Liver (tissue), 3 donors: Measurements from ENCODE around the gene UBE2D2.

Experiments
- ATF3 ChIP-seq: IDR thresholded peaks from 2 replicates; pipeline ENCODE4 v1.6.1; 2016; ENCODE audit warnings: antibody characterized with exemption
- CTCF ChIP-seq: fragments of 150-350 bp; IDR thresholded peaks from 2 replicates; pipeline ENCODE4 v1.5.1; 2017; ENCODE audit warnings: improper control_type of control experiment, low read depth, low read length; ENCODE audit not compliant: missing input control
- GABPA ChIP-seq, 2 donors: IDR thresholded peaks in 1 of 2; conservative IDR thresholded peaks in 1 of 2; 2 replicates each; pipeline ENCODE4 v1.6.1; 2016; ENCODE audit warnings: antibody characterized with exemption in 2 of 2, mild to moderate bottlenecking in 1 of 2, moderate library complexity in 1 of 2
- JUND ChIP-seq, 2 donors: IDR thresholded peaks; 2 replicates each; pipeline ENCODE4 v1.6.1; 2016; ENCODE audit warnings: antibody characterized with exemption in 2 of 2
- MAX ChIP-seq: IDR thresholded peaks from 2 replicates; pipeline ENCODE4 v1.6.1; 2016; ENCODE audit warnings: antibody characterized with exemption
- RXRA ChIP-seq, 2 donors: IDR thresholded peaks; 2 replicates each; pipeline ENCODE4 v1.6.1; 2017 to 2018; ENCODE audit warnings: antibody characterized with exemption in 2 of 2, mild to moderate bottlenecking in 1 of 2
- SP1 ChIP-seq: IDR thresholded peaks from 2 replicates; pipeline ENCODE4 v1.6.1; 2018; ENCODE audit warnings: antibody characterized with exemption, mild to moderate bottlenecking
- TAF1 ChIP-seq: conservative IDR thresholded peaks from 2 replicates; pipeline ENCODE4 v1.6.1; 2016; ENCODE audit warnings: antibody characterized with exemption, mild to moderate bottlenecking
- ZBTB33 ChIP-seq: IDR thresholded peaks from 2 replicates; pipeline ENCODE4 v1.6.1; 2016; ENCODE audit warnings: antibody characterized with exemption
- donor health status: healthy.
- donor health status: healthy.

GRCh38 chr5:139667001-139667729, 106.0 kb downstream of the UBE2D2 start:
- TF ChIP-seq CTCF (no peak), TAF1 (no peak), RXRA (IDR thresholded peaks at IDR 0.05) (no peak), MAX (no peak), ZBTB33 (no peak), JUND (IDR thresholded peaks at IDR 0.05) (no peak), SP1 (no peak), ATF3 (no peak), GABPA (IDR thresholded peaks at IDR 0.05 in 1 of 2, conservative IDR thresholded peaks at IDR 0.05 in 1 of 2) (no peak)
